Measurements from ENCODE around the gene FXYD5. TPM values are rescaled to one million over a fixed set of nuclear protein-coding genes. Genes with fewer than 3 reads are reported as not detected.

FXYD5 gene
- total RNA-seq, 1 donor from 2014 or later, result 144 TPM

DNA sequence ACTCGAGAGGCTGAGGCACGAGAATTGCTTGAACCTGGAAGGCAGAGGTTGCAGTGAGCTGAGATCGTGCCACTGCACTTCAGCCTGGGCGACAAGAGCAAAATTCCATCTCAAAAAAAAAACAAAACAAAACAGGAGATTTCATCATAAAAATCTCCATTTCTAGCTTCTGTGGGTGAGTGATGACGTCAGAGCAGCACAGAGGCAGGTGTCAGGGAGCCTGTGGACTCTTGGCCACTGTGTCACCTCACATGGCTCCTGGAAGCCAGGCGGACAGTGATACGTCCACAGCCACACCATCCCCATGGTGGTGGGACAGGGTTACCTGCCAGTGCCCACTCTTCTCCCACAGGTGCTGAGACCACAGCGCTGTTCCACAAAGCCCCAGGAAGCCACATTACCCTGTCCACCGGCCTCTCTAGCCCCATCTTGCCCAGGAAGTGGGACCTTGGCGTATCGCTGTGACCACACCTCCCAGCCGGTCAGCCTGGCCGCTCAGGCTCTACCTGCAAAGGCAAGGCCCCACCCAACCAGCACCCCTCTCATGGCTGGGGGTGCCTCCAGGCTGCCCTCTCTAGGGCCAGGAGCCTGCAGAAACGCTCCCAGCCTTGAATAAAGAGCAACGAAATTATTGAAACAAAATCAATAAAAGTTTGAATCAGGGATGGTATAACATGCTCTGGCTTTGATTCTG, 41.4 kb upstream of the FXYD5 start:
- H3K27me3 ChIP-seq, result no peaks in the 10 kb centered on the region
- intact Hi-C loops (cut with DNase I), result no loop called here
- no peaks in the 10 kb centered on the region for H3K9me3 ChIP-seq
- TF ChIP-seq POLR2AphosphoS5 (IDR thresholded peaks at IDR 0.05; ENCODE audit: insufficient read depth in 1 of 2, low read depth in 1 of 2) (no peak), CTCF (IDR thresholded peaks at IDR 0.05) (no peak), POLR2A (IDR thresholded peaks at IDR 0.05) (no peak)
- peaks cover 17% of the 10 kb centered on the region for H3K4me1 ChIP-seq
- no peaks in the 10 kb centered on the region for H3K36me3 ChIP-seq
- no peak for DNase-seq (ENCODE audit: extremely low spot score in 2 of 2)
- no peak overlapping the region for H3K27ac ChIP-seq
- no peak overlapping the region for H3K4me3 ChIP-seq

- no peaks in the 10 kb centered on the region for H3K36me3 ChIP-seq
- peaks cover 21% of the 10 kb centered on the region for H3K4me1 ChIP-seq
- peak overlapping the region; percentile 31 to 46 for H3K4me3 ChIP-seq
- DNase-seq (ENCODE audit: extremely low spot score in 2 of 2), result no peak
- peak overlapping the region; percentile 94 for H3K27ac ChIP-seq
- no peaks in the 10 kb centered on the region for H3K9me3 ChIP-seq
- peak; percentile 61 to 70 for TF ChIP-seq POLR2AphosphoS5 (IDR thresholded peaks at IDR 0.05; ENCODE audit: insufficient read depth in 1 of 2, low read depth in 1 of 2)
- TF ChIP-seq CTCF (IDR thresholded peaks at IDR 0.05), result peak; percentile 95 to 97 (median 95)
- no peak for TF ChIP-seq POLR2A (IDR thresholded peaks at IDR 0.05)
- intact Hi-C loops (cut with DNase I), result loop anchor here (2.0 kb wide), 1 partner anchor 20 kb away; the partner anchor contains the start of gene LGI4
- no peaks in the 10 kb centered on the region for H3K27me3 ChIP-seq
These were observed 40.0 kb upstream of the FXYD5 start for GRCh38 chr19:35114353-35115176.

- no peak for TF ChIP-seq CTCF (IDR thresholded peaks at IDR 0.05)
- TF ChIP-seq POLR2A (IDR thresholded peaks at IDR 0.05), result no peak
- TF ChIP-seq POLR2AphosphoS5 (IDR thresholded peaks at IDR 0.05; ENCODE audit: insufficient read depth in 1 of 2, low read depth in 1 of 2), result no peak
- DNase-seq (ENCODE audit: extremely low spot score in 2 of 2), result no peak
- Histone ChIP-seq H3K36me3 (no peaks in the 10 kb centered on the region), H3K27ac (peak within 1 kb of the TSS; percentile 94), H3K4me3 (peak within 1 kb of the TSS; percentile 31 to 46), H3K9me3 (no peaks in the 10 kb centered on the region), H3K27me3 (no peaks in the 10 kb centered on the region), H3K4me1 (peaks cover 29% of the 10 kb centered on the region)
- intact Hi-C loops (cut with DNase I), result loop anchor here (2.0 kb wide), 1 partner anchor 19 kb away; the partner anchor contains the start of gene LGI4
These were observed 39.2 kb upstream of the FXYD5 start, which contains the start of gene FXYD3 for GRCh38 chr19:35115177-35115951. TSS of gene FXYD3 (plus strand) at chr19:35115823. CDS start at chr19:35119377, 3,554 bp downstream.

GRCh38 chr19:35116072-35116801, 38.3 kb upstream of the FXYD5 start:
- Histone ChIP-seq H3K4me1 (peaks cover 37% of the 10 kb centered on the region), H3K9me3 (no peaks in the 10 kb centered on the region), H3K4me3 (peak overlapping the region; percentile 8 to 46), H3K27ac (peak overlapping the region; percentile 94), H3K27me3 (no peaks in the 10 kb centered on the region), H3K36me3 (no peaks in the 10 kb centered on the region)
- intact Hi-C loops (cut with DNase I), result no loop called here
- TF ChIP-seq POLR2AphosphoS5 (IDR thresholded peaks at IDR 0.05; ENCODE audit: insufficient read depth in 1 of 2, low read depth in 1 of 2) (peak in 1 of 2 donors; percentile 24), POLR2A (IDR thresholded peaks at IDR 0.05) (no peak)
- DNase-seq (ENCODE audit: extremely low spot score in 2 of 2), result no peak
